WTC11 (cell line): ENCODE data around the gene YPEL1. TPM values are rescaled to one million over a fixed set of nuclear protein-coding genes. Genes with fewer than 3 reads are reported as not detected.

Experiments used
- ATAC-seq: fragments of 200-7000 bp; cut with Tn5 transposase; 2 replicates; pipeline ENCODE4 v1.10.0; 2021; ENCODE audit warnings: mild to moderate bottlenecking, moderate library complexity
- CTCF ChIA-PET: fragments of 300-600 bp; sonication (Branson Sonifier 250); formaldehyde crosslinking; loops from one replicate; lab custom pipeline; 2021; ENCODE audit warnings: antibody characterized with exemption; lab: Charles Lee
- POLR2A ChIA-PET: fragments of 350-600 bp; sonication (Branson Sonifier 250); formaldehyde crosslinking; loops from one replicate; lab custom pipeline; 2021; ENCODE audit warnings: antibody characterized with exemption; lab: Charles Lee
- DNase-seq: peaks from one replicate; pipeline ENCODE4 v3.0.0; 2021; ENCODE audit warnings: low spot score
- H3K27ac Mint-ChIP-seq: 2 replicates; pipeline ENCODE4 v1.8.0; 2021; ENCODE audit warnings: mixed read lengths
- H3K27me3 Mint-ChIP-seq: 2 replicates; pipeline ENCODE4 v1.8.0; 2021; ENCODE audit warnings: low read depth, mild to moderate bottlenecking, moderate library complexity, mixed read lengths
- H3K36me3 Mint-ChIP-seq: 2 replicates; pipeline ENCODE4 v1.8.0; 2021; ENCODE audit warnings: mixed read lengths
- H3K4me1 Mint-ChIP-seq: 2 replicates; pipeline ENCODE4 v1.8.0; 2022; ENCODE audit warnings: mixed read lengths
- H3K4me3 Mint-ChIP-seq: 2 replicates; pipeline ENCODE4 v1.8.0; 2021; ENCODE audit warnings: mild to moderate bottlenecking, moderate library complexity, mixed read lengths
- H3K9me3 Mint-ChIP-seq: 2 replicates; pipeline ENCODE4 v1.8.0; 2021; ENCODE audit warnings: mixed read lengths
- AR ChIP-seq: fragments of 250-450 bp; sonication (Bioruptor Pico); IDR thresholded peaks from 2 replicates; pipeline ENCODE4 v1.9.0; 2021; ENCODE audit warnings: mild to moderate bottlenecking
- ARID4B ChIP-seq: sonication (generic); formaldehyde crosslinking; IDR thresholded peaks from 2 replicates; pipeline ENCODE4 v1.8.0; 2023; ENCODE audit warnings: missing genetic modification reagents, mild to moderate bottlenecking, borderline replicate concordance
- ATF1 ChIP-seq: sonication (generic); formaldehyde crosslinking; IDR thresholded peaks from 2 replicates; pipeline ENCODE4 v1.8.1; 2023; ENCODE audit warnings: mild to moderate bottlenecking, moderate library complexity, missing genetic modification reagents
- CDX4 ChIP-seq: fragments of 250-450 bp; sonication (Bioruptor Pico); IDR thresholded peaks from 2 replicates; pipeline ENCODE4 v1.9.0; 2021; ENCODE audit warnings: moderate library complexity, mild to moderate bottlenecking, inconsistent platforms, borderline replicate concordance
- E2F1 ChIP-seq: sonication (generic); formaldehyde crosslinking; IDR thresholded peaks from 2 replicates; pipeline ENCODE4 v1.8.0; 2022; ENCODE audit warnings: mild to moderate bottlenecking, missing genetic modification reagents
- EMX1 ChIP-seq: fragments of 250-450 bp; sonication (Bioruptor Pico); IDR thresholded peaks from 2 replicates; pipeline ENCODE4 v1.8.0; 2021; ENCODE audit warnings: mild to moderate bottlenecking
- ETV6 ChIP-seq: sonication (generic); formaldehyde crosslinking; IDR thresholded peaks from 2 replicates; pipeline ENCODE4 v1.8.1; 2022; ENCODE audit warnings: mild to moderate bottlenecking, missing genetic modification reagents
- FOXJ3 ChIP-seq: sonication (generic); formaldehyde crosslinking; IDR thresholded peaks from 2 replicates; pipeline ENCODE4 v1.9.0; 2021; ENCODE audit warnings: missing genetic modification reagents, mild to moderate bottlenecking, borderline replicate concordance
- GABPB1 ChIP-seq: sonication (generic); formaldehyde crosslinking; IDR thresholded peaks from 2 replicates; pipeline ENCODE4 v1.8.1; 2023; ENCODE audit warnings: mild to moderate bottlenecking, missing genetic modification reagents
- GTF2I ChIP-seq: fragments of 250-450 bp; sonication (Bioruptor Pico); conservative IDR thresholded peaks from 2 replicates; pipeline ENCODE4 v1.4.0; 2021; ENCODE audit warnings: mild to moderate bottlenecking
- KAT7 ChIP-seq: sonication (generic); formaldehyde crosslinking; IDR thresholded peaks from 2 replicates; pipeline ENCODE4 v1.8.1; 2023; ENCODE audit warnings: missing genetic modification reagents, mild to moderate bottlenecking, borderline replicate concordance
- NFATC4 ChIP-seq: fragments of 250-450 bp; sonication (Bioruptor Pico); IDR thresholded peaks from 2 replicates; pipeline ENCODE4 v1.9.0; 2021; ENCODE audit warnings: mild to moderate bottlenecking
- RORB ChIP-seq: fragments of 250-450 bp; sonication (Bioruptor Pico); IDR thresholded peaks from 2 replicates; pipeline ENCODE4 v1.9.0; 2021; ENCODE audit warnings: mild to moderate bottlenecking
- SMAD4 ChIP-seq: sonication (generic); formaldehyde crosslinking; IDR thresholded peaks from 2 replicates; pipeline ENCODE4 v1.8.0; 2022; ENCODE audit warnings: mild to moderate bottlenecking, missing genetic modification reagents
- TEAD1 ChIP-seq: sonication (generic); formaldehyde crosslinking; IDR thresholded peaks from 2 replicates; pipeline ENCODE4 v1.8.0; 2022; ENCODE audit warnings: mild to moderate bottlenecking, missing genetic modification reagents
- TP53 ChIP-seq: sonication (generic); formaldehyde crosslinking; IDR thresholded peaks from 2 replicates; pipeline ENCODE4 v1.8.1; 2023; ENCODE audit warnings: mild to moderate bottlenecking, missing genetic modification reagents
- USF2 ChIP-seq: sonication (generic); formaldehyde crosslinking; IDR thresholded peaks from 2 replicates; pipeline ENCODE4 v1.8.1; 2023; ENCODE audit warnings: mild to moderate bottlenecking, missing genetic modification reagents, moderate library complexity
- ZBTB43 ChIP-seq: sonication (generic); formaldehyde crosslinking; IDR thresholded peaks from 2 replicates; pipeline ENCODE4 v1.8.1; 2023; ENCODE audit warnings: mild to moderate bottlenecking, missing genetic modification reagents
- ZNF416 ChIP-seq: fragments of 250-450 bp; sonication (Bioruptor Pico); IDR thresholded peaks from 2 replicates; pipeline ENCODE4 v1.9.0; 2021; ENCODE audit warnings: mild to moderate bottlenecking, inconsistent platforms
- ZNF423 ChIP-seq: fragments of 250-450 bp; sonication (Bioruptor Pico); IDR thresholded peaks from 2 replicates; pipeline ENCODE4 v2.1.2; 2022; ENCODE audit warnings: mild to moderate bottlenecking, moderate library complexity
- ZNF671 ChIP-seq: fragments of 250-450 bp; sonication (Bioruptor Pico); IDR thresholded peaks from 2 replicates; pipeline ENCODE4 v1.8.0; 2021; ENCODE audit warnings: mild to moderate bottlenecking
- total RNA-seq: library from RNA; stranded (reverse); gene quantifications from 3 replicates; pipeline ENCODE4 v1.2.3, GENCODE V29; 2021

Gene YPEL1
- total RNA-seq, 1 experiment from 2014 or later = 7.7 TPM

GRCh38 chr22:21691816-21692215 lies 43.8 kb downstream of the YPEL1 start:
- H3K4me3 Mint-ChIP-seq = no peak overlapping the region
- peaks cover 18% of the 10 kb centered on the region for H3K36me3 Mint-ChIP-seq
- H3K27ac Mint-ChIP-seq = no peak overlapping the region; the same call in 1 of the 2 replicates
- ChIA-PET POLR2A (no interaction called here), CTCF (interaction anchor here (1.2 kb wide), 1 partner anchor 26 kb away, joined by 10 read pairs; no protein-coding TSS in a partner anchor)
- H3K27me3 Mint-ChIP-seq = no peaks in the 10 kb centered on the region
- no peaks in the 10 kb centered on the region for H3K4me1 Mint-ChIP-seq
- ATAC-seq = no peak
- no peaks in the 10 kb centered on the region for H3K9me3 Mint-ChIP-seq
- TF ChIP-seq NFATC4 (CRISPR knock-in tag) (no peak), ZNF671 (no peak), USF2 (CRISPR knock-in tag) (no peak), CDX4 (no peak), FOXJ3 (CRISPR knock-in tag) (no peak), ARID4B (CRISPR knock-in tag) (no peak), TP53 (no peak), AR (CRISPR knock-in tag) (no peak), GTF2I (no peak), ZNF423 (CRISPR knock-in tag) (no peak), E2F1 (CRISPR knock-in tag) (no peak), ZBTB43 (CRISPR knock-in tag) (no peak), EMX1 (CRISPR knock-in tag) (no peak), GABPB1 (CRISPR knock-in tag) (no peak), ATF1 (CRISPR knock-in tag) (no peak)
- DNase-seq = no peak

GRCh38 chr22:21690401-21690801 lies 45.2 kb downstream of the YPEL1 start:
- ATAC-seq (no peak), DNase-seq (no peak)
- Mint-ChIP-seq H3K4me1 (no peaks in the 10 kb centered on the region), H3K27ac (peak overlapping the region; percentile 17; the same call in 1 of the 2 replicates), H3K27me3 (no peaks in the 10 kb centered on the region), H3K9me3 (no peaks in the 10 kb centered on the region), H3K4me3 (no peak overlapping the region), H3K36me3 (peaks cover 18% of the 10 kb centered on the region; the same call in 1 of the 2 replicates)
- ChIA-PET CTCF (no interaction called here), POLR2A (no interaction called here)
- no peak for TF ChIP-seq ZNF671
- no peak for TF ChIP-seq KAT7 (CRISPR knock-in tag)
- TF ChIP-seq TEAD1 (CRISPR knock-in tag) = no peak
- TF ChIP-seq RORB (CRISPR knock-in tag) = no peak
- no peak for TF ChIP-seq ARID4B (CRISPR knock-in tag)
- no peak for TF ChIP-seq SMAD4 (CRISPR knock-in tag)
- TF ChIP-seq ETV6 (CRISPR knock-in tag) = no peak
- no peak for TF ChIP-seq ZNF416 (CRISPR knock-in tag)
